AG09309 (cell line): ENCODE data around the gene DNAH2.

Source experiments
- DNase-seq: peaks from one replicate; pipeline ENCODE4 v3.0.0-alpha.2; 2010; ENCODE audit warnings: low read depth
- H3K4me3 ChIP-seq: 2 replicates; pipeline ENCODE4 v1.5.1; 2011; ENCODE audit warnings: mild to moderate bottlenecking, low read depth, low read length, moderate library complexity; ENCODE audit not compliant: control insufficient read depth
- CTCF ChIP-seq: IDR thresholded peaks from 2 replicates; pipeline ENCODE4 v1.5.1; 2011; ENCODE audit warnings: mild to moderate bottlenecking, low read depth, low read length, inconsistent platforms; ENCODE audit not compliant: insufficient read depth, control insufficient read depth; ENCODE audit errors: missing control alignments

DNAH2 gene

GRCh38 chr17:7849751-7850504 lies 132.4 kb downstream of the DNAH2 start:
- TF ChIP-seq CTCF: no peak
- H3K4me3 ChIP-seq: no peak overlapping the region
- no peak for DNase-seq

- no peak for DNase-seq
- no peak overlapping the region for H3K4me3 ChIP-seq
Measured at GRCh38 chr17:7850701-7851437, 133.3 kb downstream of the DNAH2 start.

GRCh38 chr17:7851438-7852261 lies 134.1 kb downstream of the DNAH2 start:
- no peak for DNase-seq
- peak; percentile 95 for TF ChIP-seq CTCF
- H3K4me3 ChIP-seq: no peak overlapping the region

More at GRCh38 chr17:7850701-7851437, 133.3 kb downstream of the DNAH2 start:
- no peak for TF ChIP-seq CTCF

GRCh38 chr17:7852262-7852670 lies 134.7 kb downstream of the DNAH2 start:
- no peak overlapping the region for H3K4me3 ChIP-seq
- no peak for TF ChIP-seq CTCF
- DNase-seq: no peak

- H3K4me3 ChIP-seq: no peak overlapping the region
- TF ChIP-seq CTCF: no peak
- no peak for DNase-seq
Measured at GRCh38 chr17:7852919-7853690, 135.6 kb downstream of the DNAH2 start.

- no peak for TF ChIP-seq CTCF
- H3K4me3 ChIP-seq: no peak overlapping the region
- DNase-seq: no peak
Measured at GRCh38 chr17:7853691-7854038, 136.1 kb downstream of the DNAH2 start.
